Activated CD8-positive, alpha-beta memory T cell treated with anti-CD3 and anti-CD28 coated beads for 36 hours (primary cell): Measurements from ENCODE around the gene TPRA1. TPM values are rescaled to one million over a fixed set of nuclear protein-coding genes. Genes with fewer than 3 reads are reported as not detected.

Experiments used
- CTCF ChIA-PET: fragments of 350-600 bp; sonication (Branson Sonifier 250); formaldehyde crosslinking; loops from one replicate; lab custom pipeline; 2021; ENCODE audit warnings: antibody characterized with exemption; lab: Charles Lee
- POLR2A ChIA-PET: fragments of 350-600 bp; sonication (Branson Sonifier 250); formaldehyde crosslinking; loops from one replicate; lab custom pipeline; 2021; ENCODE audit warnings: antibody characterized with exemption; lab: Charles Lee
- total RNA-seq, 2 experiments: library from RNA; stranded (reverse); gene quantifications; one replicate each; pipeline ENCODE4 v1.2.3, GENCODE V29; 2021

TPRA1 gene
- 10 to 100 TPM; 44.0 to 44.6 TPM for total RNA-seq

- ChIA-PET CTCF (interaction anchor here (0.7 to 1.3 kb wide), 3 partner anchors 11 to 461 kb away, joined by 4 to 7 read pairs (median 7); partner anchors contain the start of gene SEC61A1), POLR2A (interaction anchor here (0.8 to 1.9 kb wide), 3 partner anchors 8 to 1531 kb away, joined by 3 to 12 read pairs (median 3); partner anchors contain the start of gene MCM2)
Observed at GRCh38 chr3:127590593-127591465, at the start of gene TPRA1. Gene TPRA1 (minus strand): TSS chr3:127590733. CDS start chr3:127580146, 10,587 bp downstream.

- POLR2A ChIA-PET, result no interaction called here
- CTCF ChIA-PET, result no interaction called here
Observed at GRCh38 chr3:127640042-127640355, 49.5 kb upstream of the TPRA1 start.

- POLR2A ChIA-PET, result no interaction called here
Observed at GRCh38 chr3:127639173-127640041, 48.9 kb upstream of the TPRA1 start.

GRCh38 chr3:127637971-127638370 lies 47.4 kb upstream of the TPRA1 start:
- POLR2A ChIA-PET, result no interaction called here
- CTCF ChIA-PET, result no interaction called here

More at GRCh38 chr3:127639173-127640041, 48.9 kb upstream of the TPRA1 start:
- CTCF ChIA-PET, result no interaction called here

- POLR2A ChIA-PET, result no interaction called here
- CTCF ChIA-PET, result no interaction called here
Observed at GRCh38 chr3:127637546-127637945, 47.0 kb upstream of the TPRA1 start.

- ChIA-PET POLR2A (no interaction called here), CTCF (no interaction called here)
Observed at GRCh38 chr3:127634653-127635052, 44.1 kb upstream of the TPRA1 start.

- ChIA-PET CTCF (no interaction called here), POLR2A (no interaction called here)
Observed at GRCh38 chr3:127632035-127632820, 41.7 kb upstream of the TPRA1 start.

- POLR2A ChIA-PET, result no interaction called here
- CTCF ChIA-PET, result interaction anchor here (0.6 to 1.0 kb wide), 2 partner anchors 56 to 443 kb away, joined by 3 to 4 read pairs; no protein-coding TSS in a partner anchor
Observed at GRCh38 chr3:127630811-127631714, 40.5 kb upstream of the TPRA1 start.

- POLR2A ChIA-PET, result no interaction called here
- CTCF ChIA-PET, result interaction anchor here (0.6 to 0.9 kb wide), 2 partner anchors 55 to 408 kb away, joined by 3 read pairs; no protein-coding TSS in a partner anchor
Observed at GRCh38 chr3:127629467-127630403, 39.2 kb upstream of the TPRA1 start.

- ChIA-PET POLR2A (interaction anchor here (1.2 kb wide), 1 partner anchor 31 kb away, joined by 5 read pairs; the partner anchor contains the start of gene MCM2), CTCF (interaction anchor here (0.9 kb wide), 1 partner anchor 54 kb away, joined by 3 read pairs; no protein-coding TSS in a partner anchor)
Observed at GRCh38 chr3:127628788-127629466, 38.4 kb upstream of the TPRA1 start, which contains the start of gene PODXL2. Gene PODXL2 (plus strand): TSS chr3:127629185. CDS start chr3:127629220, 35 bp downstream.

GRCh38 chr3:127628426-127628787 lies 37.9 kb upstream of the TPRA1 start:
- ChIA-PET CTCF (interaction anchor here (1.1 kb wide), 1 partner anchor 53 kb away, joined by 3 read pairs; no protein-coding TSS in a partner anchor), POLR2A (interaction anchor here (1.2 kb wide), 1 partner anchor 31 kb away, joined by 5 read pairs; the partner anchor contains the start of gene MCM2)

GRCh38 chr3:127625821-127626220 lies 35.3 kb upstream of the TPRA1 start:
- ChIA-PET CTCF (no interaction called here), POLR2A (no interaction called here)

- CTCF ChIA-PET, result no interaction called here
- POLR2A ChIA-PET, result no interaction called here
Observed at GRCh38 chr3:127624063-127624462, 33.5 kb upstream of the TPRA1 start.

- CTCF ChIA-PET, result no interaction called here
- POLR2A ChIA-PET, result no interaction called here
Observed at GRCh38 chr3:127622772-127623576, 32.4 kb upstream of the TPRA1 start.

- POLR2A ChIA-PET, result no interaction called here
- CTCF ChIA-PET, result interaction anchor here (0.6 kb wide), 1 partner anchor 74 kb away, joined by 3 read pairs; no protein-coding TSS in a partner anchor
Observed at GRCh38 chr3:127622031-127622430, 31.5 kb upstream of the TPRA1 start.
